SK-N-MC (cell line): ENCODE measurements around the gene HAGH.

Experiments
- DNase-seq: peaks from one replicate; pipeline ENCODE4 v3.0.0-alpha.2; 2011; ENCODE audit warnings: low read depth, low spot score
- H3K27ac ChIP-seq: fragments of 200-600 bp; sonication (generic); 2 replicates; pipeline ENCODE4 v1.5.1; 2016; ENCODE audit warnings: mixed run types
- H3K36me3 ChIP-seq: fragments of 200-600 bp; sonication (generic); 2 replicates; pipeline ENCODE4 v1.6.1; 2017; ENCODE audit warnings: antibody characterized with exemption, low read length, mixed read lengths; ENCODE audit not compliant: insufficient read depth
- H3K4me3 ChIP-seq: fragments of 200-600 bp; sonication (generic); 2 replicates; pipeline ENCODE4 v1.5.1; 2016
- H3K9ac ChIP-seq: fragments of 200-600 bp; sonication (generic); 2 replicates; pipeline ENCODE4 v1.8.0; 2017; ENCODE audit warnings: mixed run types, mixed read lengths; ENCODE audit not compliant: insufficient read length
- H3K9me3 ChIP-seq: fragments of 200-600 bp; sonication (generic); 2 replicates; pipeline ENCODE4 v1.6.1; 2017; ENCODE audit warnings: low read depth, mild to moderate bottlenecking, antibody characterized with exemption, low read length, moderate library complexity, mixed read lengths
- EZH2 ChIP-seq: fragments of 200-600 bp; sonication (generic); IDR thresholded peaks from one replicate; pipeline ENCODE4 v1.6.1; 2017; ENCODE audit warnings: antibody characterized with exemption
- FOXP2 ChIP-seq: optimal IDR thresholded peaks from 2 replicates; pipeline ENCODE3; 2011; ENCODE audit warnings: mild to moderate bottlenecking, moderate library complexity; ENCODE audit not compliant: insufficient read depth; ENCODE audit errors: extremely low read length, control extremely low read depth
- POLR2AphosphoS5 ChIP-seq: IDR thresholded peaks from 2 replicates; pipeline ENCODE4 v1.6.1; 2012; ENCODE audit warnings: mild to moderate bottlenecking, low read depth, low read length, borderline replicate concordance

HAGH gene

GRCh38 chr16:1766231-1766630 is 60.4 kb downstream of the HAGH start:
- TF ChIP-seq POLR2AphosphoS5 (no peak), EZH2 (no peak), FOXP2 (no peak)
- H3K27ac ChIP-seq: no peak overlapping the region
- H3K9ac ChIP-seq: no peak overlapping the region
- DNase-seq: no peak
- H3K36me3 ChIP-seq: peaks cover 3% of the 10 kb centered on the region
- H3K9me3 ChIP-seq: no peaks in the 10 kb centered on the region
- H3K4me3 ChIP-seq: no peak overlapping the region

- no peak for DNase-seq
- TF ChIP-seq FOXP2 (no peak), EZH2 (no peak), POLR2AphosphoS5 (no peak)
- H3K4me3 ChIP-seq: no peak overlapping the region
- H3K9me3 ChIP-seq: no peaks in the 10 kb centered on the region
- H3K36me3 ChIP-seq: peaks cover 3% of the 10 kb centered on the region
- H3K27ac ChIP-seq: no peak overlapping the region
- H3K9ac ChIP-seq: no peak overlapping the region
Measured at GRCh38 chr16:1765826-1766225, 60.8 kb downstream of the HAGH start.

- Histone ChIP-seq H3K4me3 (no peak overlapping the region), H3K27ac (no peak overlapping the region), H3K9ac (no peak overlapping the region), H3K36me3 (no peaks in the 10 kb centered on the region; the same call in 1 of the 2 replicates), H3K9me3 (no peaks in the 10 kb centered on the region)
- TF ChIP-seq FOXP2 (no peak), POLR2AphosphoS5 (no peak)
- DNase-seq: no peak
Measured at GRCh38 chr16:1764971-1765370, 61.7 kb downstream of the HAGH start.

- Histone ChIP-seq H3K4me3 (no peak overlapping the region), H3K9ac (no peak overlapping the region), H3K36me3 (no peaks in the 10 kb centered on the region; the same call in 1 of the 2 replicates), H3K27ac (no peak overlapping the region), H3K9me3 (no peaks in the 10 kb centered on the region)
- TF ChIP-seq EZH2 (no peak), POLR2AphosphoS5 (no peak)
- no peak for DNase-seq
Measured at GRCh38 chr16:1763521-1764511, 62.8 kb downstream of the HAGH start.

- no peak overlapping the region for H3K4me3 ChIP-seq
- DNase-seq: no peak
- no peak overlapping the region for H3K9ac ChIP-seq
- H3K36me3 ChIP-seq: no peaks in the 10 kb centered on the region; the same call in 1 of the 2 replicates
- no peak overlapping the region for H3K27ac ChIP-seq
- H3K9me3 ChIP-seq: no peaks in the 10 kb centered on the region
- no peak for TF ChIP-seq FOXP2
- no peak for TF ChIP-seq EZH2
- TF ChIP-seq POLR2AphosphoS5: no peak
Measured at GRCh38 chr16:1762879-1763520, 63.6 kb downstream of the HAGH start.

GRCh38 chr16:1762196-1762878 is 64.3 kb downstream of the HAGH start:
- no peak for DNase-seq
- H3K36me3 ChIP-seq: no peaks in the 10 kb centered on the region; the same call in 1 of the 2 replicates
- H3K9ac ChIP-seq: no peak overlapping the region
- no peak for TF ChIP-seq EZH2
- no peak for TF ChIP-seq FOXP2
- TF ChIP-seq POLR2AphosphoS5: no peak
- H3K4me3 ChIP-seq: no peak overlapping the region
- H3K27ac ChIP-seq: no peak overlapping the region
- no peaks in the 10 kb centered on the region for H3K9me3 ChIP-seq

- no peak for DNase-seq
- no peaks in the 10 kb centered on the region for H3K36me3 ChIP-seq
- H3K27ac ChIP-seq: no peak overlapping the region
- no peak overlapping the region for H3K9ac ChIP-seq
- H3K4me3 ChIP-seq: no peak overlapping the region
- TF ChIP-seq EZH2 (no peak), POLR2AphosphoS5 (no peak), FOXP2 (no peak)
- H3K9me3 ChIP-seq: no peaks in the 10 kb centered on the region
Measured at GRCh38 chr16:1761751-1762150, 64.9 kb downstream of the HAGH start.

GRCh38 chr16:1760911-1761310 is 65.7 kb downstream of the HAGH start:
- Histone ChIP-seq H3K4me3 (no peak overlapping the region), H3K36me3 (no peaks in the 10 kb centered on the region), H3K9ac (no peak overlapping the region), H3K9me3 (no peaks in the 10 kb centered on the region), H3K27ac (no peak overlapping the region)
- DNase-seq: no peak
- TF ChIP-seq EZH2 (no peak), FOXP2 (no peak), POLR2AphosphoS5 (no peak)
